AML-193 (cell line): ENCODE measurements around the gene AP1S3.

Experiments used
- DNase-seq, 2 experiments: peaks; one replicate each; lab custom pipeline; 2025; lab: John Stamatoyannopoulos, UW

AP1S3 gene

DNA sequence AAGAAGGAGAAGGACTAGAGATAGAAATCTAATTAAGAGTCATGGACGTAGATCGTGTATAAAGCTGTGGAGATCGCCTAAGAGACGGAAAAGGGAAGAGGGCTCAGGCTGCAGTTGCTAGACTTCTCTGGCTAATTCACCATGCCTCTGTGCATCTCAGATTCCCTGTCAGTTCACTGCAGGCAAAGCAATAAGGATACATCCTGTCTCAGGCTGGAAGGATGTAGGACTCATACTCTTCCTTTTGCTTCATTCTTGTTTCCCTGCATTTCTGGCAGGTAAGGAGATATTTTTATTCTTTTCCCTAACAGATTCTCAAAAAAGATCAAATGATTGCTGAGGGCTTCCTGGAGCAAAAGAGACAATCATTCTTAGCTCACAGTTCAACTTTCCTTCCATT, 112.5 kb downstream of the AP1S3 start:
- no peak for DNase-seq

DNA sequence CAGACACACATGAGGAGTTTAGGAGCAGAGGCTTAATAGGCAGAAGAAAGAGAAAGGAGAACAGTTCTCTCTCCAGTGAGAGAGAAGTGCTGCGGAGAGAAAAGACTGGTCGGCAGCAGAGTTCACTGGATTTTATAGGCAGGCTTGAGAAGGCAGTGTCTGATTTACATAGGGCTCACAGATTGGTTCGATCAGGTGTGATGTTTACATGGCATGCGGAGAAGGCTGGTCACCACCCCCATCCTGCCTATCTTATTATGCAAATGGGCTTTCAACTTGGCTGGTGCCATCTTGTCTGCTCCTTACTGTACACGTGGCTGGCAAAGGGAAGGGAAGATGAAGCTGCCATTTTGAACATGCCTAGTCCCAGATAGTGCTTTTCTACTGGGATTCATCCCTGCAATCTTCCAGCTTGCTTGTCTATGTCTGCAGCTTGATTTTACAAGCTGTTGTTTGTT, 113.4 kb downstream of the AP1S3 start:
- no peak for DNase-seq

DNA sequence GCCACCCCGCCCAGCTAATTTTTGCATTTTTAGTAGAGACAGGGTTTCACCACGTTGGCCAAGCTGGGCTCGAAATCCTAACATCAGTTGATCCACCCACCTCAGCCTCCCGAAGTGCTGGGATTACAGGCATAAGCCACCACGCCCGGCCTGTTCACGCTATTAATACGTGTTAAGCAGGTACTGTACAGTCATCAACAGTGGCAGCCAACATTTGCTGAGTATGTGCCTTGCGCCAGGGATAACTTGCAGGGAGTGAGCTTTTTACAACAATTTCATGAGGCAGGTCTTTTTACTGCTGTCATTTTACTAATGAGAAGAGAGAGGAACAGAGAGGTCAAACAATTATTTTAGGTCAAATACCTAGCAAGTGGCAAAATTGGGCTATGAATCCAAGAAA, 115.2 kb downstream of the AP1S3 start:
- DNase-seq, result no peak

DNA sequence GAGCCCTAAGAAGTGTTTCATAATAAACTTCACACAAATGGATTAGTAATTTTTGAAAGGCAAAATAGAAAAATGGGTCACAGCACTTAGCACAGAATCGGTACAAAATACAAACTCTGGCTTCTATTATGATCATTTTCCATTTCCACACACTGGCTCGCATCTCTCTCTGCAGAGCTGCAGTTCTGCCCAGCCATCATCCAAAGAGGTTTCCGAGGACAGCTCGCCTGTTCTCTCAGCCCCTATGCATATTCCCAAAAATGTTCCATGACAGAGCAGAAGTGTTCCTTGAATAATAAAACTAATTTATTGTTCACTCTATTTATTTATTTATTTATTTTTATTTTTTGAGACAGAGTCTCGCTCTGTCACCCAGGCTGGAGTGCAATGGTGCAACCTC, 115.6 kb downstream of the AP1S3 start:
- no peak for DNase-seq

DNA sequence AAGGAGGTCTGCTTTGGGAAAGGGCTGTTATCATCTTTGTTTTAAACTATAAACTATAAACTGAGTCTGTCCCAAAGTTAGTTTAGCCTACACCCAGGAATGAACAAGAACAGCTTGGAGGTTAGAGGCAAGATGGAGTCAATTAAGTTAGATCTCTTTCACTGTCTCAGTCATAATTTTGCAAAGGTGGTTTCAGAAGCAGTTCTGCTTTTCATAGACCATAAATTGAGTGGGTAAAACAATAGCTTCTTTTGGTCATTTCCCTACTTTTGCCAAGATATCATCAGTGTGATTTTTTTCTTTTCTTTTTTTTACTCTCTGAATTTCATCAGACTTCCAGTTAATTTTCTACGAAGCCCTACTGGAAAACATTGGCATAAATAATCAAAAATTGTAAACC, 117.0 kb downstream of the AP1S3 start:
- no peak for DNase-seq

DNA sequence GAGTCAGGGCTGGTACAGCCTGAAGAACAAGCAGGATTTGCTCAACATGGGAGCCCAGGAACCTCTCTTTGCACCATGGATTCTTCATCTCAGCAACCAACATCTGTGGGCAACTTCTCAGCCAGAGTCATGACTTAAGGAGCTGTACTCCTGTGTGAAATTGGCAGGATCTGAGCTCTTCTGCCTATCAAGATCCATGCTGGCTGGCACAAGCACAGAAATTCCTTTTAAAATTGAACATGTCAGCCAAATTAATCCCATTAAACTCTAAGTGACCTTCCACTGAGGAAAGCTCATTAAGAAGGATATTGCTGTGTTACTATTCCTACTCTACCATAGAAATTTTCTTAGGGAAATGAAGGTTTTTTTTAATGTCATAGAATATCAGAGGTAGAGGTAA, 124.7 kb downstream of the AP1S3 start:
- no peak for DNase-seq

DNA sequence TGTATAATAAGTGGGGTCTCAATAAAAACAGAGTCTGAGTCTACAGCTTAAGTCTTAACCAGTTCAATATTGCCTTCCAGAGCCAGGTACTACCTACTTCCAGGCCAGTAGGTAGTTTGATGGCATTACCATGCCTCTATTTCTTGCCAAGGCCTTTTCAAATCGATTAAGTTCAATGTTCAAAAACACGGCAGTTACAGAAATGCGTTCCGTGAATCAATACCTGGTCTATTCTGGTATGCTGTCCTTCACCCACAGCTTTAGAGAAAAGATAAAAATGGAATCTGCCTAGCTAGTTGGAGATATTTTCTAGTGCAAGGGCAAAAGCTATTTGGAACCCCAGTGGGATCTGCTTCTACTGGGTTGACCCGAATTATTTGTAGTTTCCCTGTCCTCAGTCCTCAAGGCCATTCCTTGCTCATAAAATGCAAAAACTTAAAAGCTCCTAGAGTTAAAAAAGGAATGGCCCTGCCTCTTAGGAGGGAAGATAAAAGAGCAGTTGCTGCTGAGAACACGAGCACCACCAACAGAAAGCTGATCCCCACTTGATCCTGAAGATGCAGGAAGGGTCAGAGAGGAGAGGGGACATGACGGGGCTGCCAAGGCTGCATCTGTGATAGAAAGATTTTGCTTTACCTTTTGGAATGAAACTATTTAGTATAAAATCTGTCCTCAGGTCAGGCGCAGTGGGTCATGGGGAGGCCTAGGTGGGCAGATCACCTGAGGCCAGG, 125.6 kb downstream of the AP1S3 start:
- no peak for DNase-seq
